ENCODE results near the gene EFR3B. TPM values are rescaled to one million over a fixed set of nuclear protein-coding genes. Genes with fewer than 3 reads are reported as not detected.

The EFR3B gene
- total and polyA plus RNA-seq, 2 of the 4 experiments (the other 2 are of a cell fraction), result 0.38 to 0.90 TPM

DNA sequence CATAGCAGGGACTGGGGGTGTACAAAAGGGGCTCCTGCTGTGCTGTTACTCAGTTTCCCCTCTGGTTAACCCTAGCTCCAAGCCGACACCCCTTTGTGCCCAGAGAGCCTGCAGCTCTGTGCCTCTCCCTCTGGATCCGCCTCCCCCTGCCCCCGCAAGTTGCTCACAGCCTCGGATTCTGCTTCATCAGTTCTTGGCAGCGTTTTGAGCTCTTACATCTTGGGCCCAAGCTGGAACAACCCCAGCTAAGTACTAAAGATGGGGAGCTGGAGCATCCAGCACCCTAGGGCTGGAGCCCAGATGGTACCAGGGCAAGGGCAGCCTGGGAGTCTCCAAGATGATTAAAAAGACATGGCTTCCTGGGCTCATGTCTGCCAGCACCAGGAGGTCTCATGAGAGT, 85.8 kb downstream of the EFR3B start:
- Histone ChIP-seq H2BK5ac (ENCODE audit: low read depth, low read length, poor library complexity, severe bottlenecking) (no peak overlapping the region), H3K18ac (ENCODE audit: low read depth, low read length) (no peak overlapping the region), H2BK20ac (ENCODE audit: low read depth, low read length) (no peak overlapping the region), H3K4me2 (ENCODE audit: low read depth, low read length) (no peak overlapping the region), H4K91ac (ENCODE audit: insufficient read depth, low read depth, low read length) (no peak overlapping the region), H3K4ac (ENCODE audit: low read depth, low read length) (no peak overlapping the region), H2BK120ac (ENCODE audit: low read depth, low read length) (no peak overlapping the region), H2AK9ac (replicated peaks; ENCODE audit: low read depth, low read length, poor library complexity) (no peak overlapping the region), H3K79me1 (ENCODE audit: low read depth in 1 of 2, low read length in 2 of 2) (no peaks in the 10 kb centered on the region), H4K8ac (ENCODE audit: low read depth in 2 of 2, low read length in 2 of 2) (no peak overlapping the region), H2AFZ (replicated peaks; ENCODE audit: low read length, poor library complexity) (peak overlapping the region; percentile 60), H3K9me3 (ENCODE audit: control insufficient read depth, insufficient read depth, low read length) (no peaks in the 10 kb centered on the region), H3K36me3 (ENCODE audit: control insufficient read depth, insufficient read depth, low read length) (no peaks in the 10 kb centered on the region), H3K4me3 (ENCODE audit: insufficient read depth, low read depth, low read length) (no peak overlapping the region), H3K9ac (ENCODE audit: low read depth, low read length) (no peak overlapping the region), H4K5ac (ENCODE audit: low read depth, low read length) (no peak overlapping the region), H3K56ac (ENCODE audit: extremely low read depth, insufficient read depth, low read length) (no peak overlapping the region), H3K14ac (replicated peaks; ENCODE audit: low read depth, low read length) (no peak overlapping the region), H3K27me3 (ENCODE audit: control insufficient read depth, insufficient read depth, low read length) (peaks cover 4% of the 10 kb centered on the region), H3K4me1 (ENCODE audit: control insufficient read depth, insufficient read depth, low read length) (peaks cover 1% of the 10 kb centered on the region; the same call in 1 of the 2 replicates), H3K23ac (ENCODE audit: low read depth, low read length) (no peak overlapping the region), H3K27ac (ENCODE audit: insufficient read depth, low read length) (no peak overlapping the region), H4K20me1 (ENCODE audit: insufficient read depth, low read length) (no peaks in the 10 kb centered on the region), H2BK15ac (ENCODE audit: low read depth, low read length) (no peak overlapping the region), H3K9me1 (ENCODE audit: insufficient read depth, low read length) (no peaks in the 10 kb centered on the region), H2AK5ac (ENCODE audit: low read depth, low read length) (no peak overlapping the region)
- CTCF ChIA-PET, result interaction anchor here (1.1 to 3.9 kb wide), 3 partner anchors 28 to 152 kb away, joined by 3 to 22 read pairs (median 3); no protein-coding TSS in a partner anchor
- in situ Hi-C loops (cut with MboI; ENCODE audit: low sequenced_read_pairs), result loop anchor here (25.0 kb wide), 1 partner anchor 715 kb away; no protein-coding TSS in a partner anchor
- WGBS, 2 experiments (ENCODE audit: extremely low coverage in 2 of 2, insufficient read length in 1 of 2), result 80% methylated on average over 1 of the region's 5 CpGs; no CpG with 5 or more reads in 1 of the 2 experiments
- ATAC-seq (ENCODE audit: low read depth) (peak; percentile 28; the same call in 1 of the 2 replicates), DNase-seq (peak; percentile 59)
- TF ChIP-seq CEBPB (IDR thresholded peaks at IDR 0.05; ENCODE audit: low read depth, low read length) (no peak), RCOR1 (IDR thresholded peaks at IDR 0.05; ENCODE audit: insufficient replicate concordance, low read length) (no peak), MAZ (IDR thresholded peaks at IDR 0.05; ENCODE audit: borderline replicate concordance, low read depth, low read length) (no peak), NFE2L2 (IDR thresholded peaks at IDR 0.05; ENCODE audit: low read depth, low read length) (no peak)
- TF ChIP-seq, protein P1, sequence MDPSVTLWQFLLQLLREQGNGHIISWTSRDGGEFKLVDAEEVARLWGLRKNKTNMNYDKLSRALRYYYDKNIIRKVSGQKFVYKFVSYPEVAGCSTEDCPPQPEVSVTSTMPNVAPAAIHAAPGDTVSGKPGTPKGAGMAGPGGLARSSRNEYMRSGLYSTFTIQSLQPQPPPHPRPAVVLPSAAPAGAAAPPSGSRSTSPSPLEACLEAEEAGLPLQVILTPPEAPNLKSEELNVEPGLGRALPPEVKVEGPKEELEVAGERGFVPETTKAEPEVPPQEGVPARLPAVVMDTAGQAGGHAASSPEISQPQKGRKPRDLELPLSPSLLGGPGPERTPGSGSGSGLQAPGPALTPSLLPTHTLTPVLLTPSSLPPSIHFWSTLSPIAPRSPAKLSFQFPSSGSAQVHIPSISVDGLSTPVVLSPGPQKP (IDR thresholded peaks at IDR 0.05; ENCODE audit: borderline replicate concordance, low read depth, low read length), result no peak
- POLR2A ChIA-PET (ENCODE audit: unreplicated experiment), result no interaction called here
- no TSS peak for BruUV-seq (replicated peaks)
- intact Hi-C loops (cut with micrococcal nuclease), result loop anchor here (2.0 to 10.0 kb wide), 3 partner anchors 69 to 293 kb away; partner anchors contain the start of gene EFR3B
- dilution Hi-C loops (cut with HindIII; ENCODE audit: low sequenced_read_pairs, unreplicated experiment), result no loop called here

Data from IMR-90 (cell line).